ENCODE measurements around the gene WDR93. TPM values are rescaled to one million over a fixed set of nuclear protein-coding genes. Genes with fewer than 3 reads are reported as not detected.

Gene WDR93
- total RNA-seq, 1 experiment from 2014 or later: not detected

GRCh38 chr15:89693091-89693490 lies 2.5 kb downstream of the WDR93 start:
- no peaks in the 10 kb centered on the region for H3K9me3 ChIP-seq (ENCODE audit: control insufficient read depth, low read depth, low read length)
- H3K79me1 ChIP-seq (ENCODE audit: insufficient read depth, low read depth, low read length, poor library complexity, severe bottlenecking): no peaks in the 10 kb centered on the region
- no peaks in the 10 kb centered on the region for H3K27me3 ChIP-seq (ENCODE audit: insufficient read depth, low read length)
- H3K36me3 Mint-ChIP-seq (ENCODE audit: insufficient read depth in 1 of 3, low read depth in 3 of 3): no peaks in the 10 kb centered on the region
- no peak for DNase-seq
- no peak overlapping the region for H3K9ac ChIP-seq (ENCODE audit: extremely low read depth, insufficient read length, low read length)
- H3K27ac Mint-ChIP-seq: no peak overlapping the region
- no peak overlapping the region for H2AFZ ChIP-seq (ENCODE audit: low read length)
- WGBS (ENCODE audit: extremely low coverage, insufficient read length, low lambda C conversion rate): no CpG with 5 or more reads among the region's 2 CpGs
- no peak overlapping the region for H2BK15ac ChIP-seq (ENCODE audit: low read depth, low read length)
- H3K18ac ChIP-seq (ENCODE audit: insufficient read length, low read depth, low read length): no peak overlapping the region
- no peak overlapping the region for H4K91ac ChIP-seq (ENCODE audit: insufficient read length, low read depth, low read length)
- no peak overlapping the region for H4K8ac ChIP-seq (replicated peaks; ENCODE audit: insufficient read length, low read depth, low read length)
- no peak overlapping the region for H2BK5ac ChIP-seq (ENCODE audit: insufficient read length, low read length)
- H3K27me3 Mint-ChIP-seq (ENCODE audit: low read depth): peaks cover 28% of the 10 kb centered on the region
- H3K79me2 ChIP-seq (ENCODE audit: insufficient read depth, low read length): no peaks in the 10 kb centered on the region
- no peak overlapping the region for H3K4ac ChIP-seq (ENCODE audit: low read depth, low read length)
- no peaks in the 10 kb centered on the region for H3K9me3 Mint-ChIP-seq
- H2BK20ac ChIP-seq (ENCODE audit: low read depth, low read length, poor library complexity, severe bottlenecking): no peak overlapping the region
- no peak overlapping the region for H2BK120ac ChIP-seq (ENCODE audit: low read depth, low read length, poor library complexity, severe bottlenecking)
- H3K4me1 ChIP-seq (ENCODE audit: insufficient read depth, low read length): no peaks in the 10 kb centered on the region
- no peaks in the 10 kb centered on the region for H4K20me1 ChIP-seq (ENCODE audit: control insufficient read depth, insufficient read depth, insufficient read length)
- no peak overlapping the region for H2AK5ac ChIP-seq (ENCODE audit: insufficient read length, low read length)
- H3K23me2 ChIP-seq (ENCODE audit: insufficient read length, low read depth, low read length, poor library complexity, severe bottlenecking): peaks cover 4% of the 10 kb centered on the region
- no peak overlapping the region for H3K23ac ChIP-seq (ENCODE audit: insufficient read length, low read depth, low read length)
- H3K4me2 ChIP-seq (ENCODE audit: insufficient read depth, insufficient read length, low read length): no peak overlapping the region
- no peak overlapping the region for H2BK12ac ChIP-seq (ENCODE audit: insufficient read length, low read depth, low read length)
- no peak overlapping the region for H4K5ac ChIP-seq (ENCODE audit: insufficient read length, low read depth, low read length)
- H3K4me1 Mint-ChIP-seq: peaks cover 3% of the 10 kb centered on the region in 2 experiments
- H3K27ac ChIP-seq (ENCODE audit: insufficient read length, low read depth, low read length): no peak overlapping the region
- no peak overlapping the region for H3K14ac ChIP-seq (ENCODE audit: insufficient read depth, low read length)
- H3K56ac ChIP-seq (ENCODE audit: insufficient read length, low read depth, low read length): no peak overlapping the region
- no peak for TF ChIP-seq CTCF (conservative IDR thresholded peaks at IDR 0.05)
- H3K4me3 Mint-ChIP-seq: no peak overlapping the region
- no peak overlapping the region for H3T11ph ChIP-seq (ENCODE audit: low read length)
